Trophoblast cell (in vitro differentiated cells and primary cell): ENCODE results near the gene KIF1B.

Experiments
- DNase-seq, 2 donors: peaks; one replicate each; pipeline ENCODE4 v3.0.0-alpha.2; 2016
- H2AFZ ChIP-seq: 2 replicates; pipeline ENCODE4 v1.6.1; 2013; ENCODE audit warnings: low read length, moderate library complexity, mild to moderate bottlenecking; ENCODE audit not compliant: insufficient read depth, poor library complexity
- H2AK5ac ChIP-seq: 2 replicates; pipeline ENCODE4 v1.6.1; 2013; ENCODE audit warnings: mild to moderate bottlenecking, low read length
- H2BK120ac ChIP-seq: 2 replicates; pipeline ENCODE4 v1.6.1; 2013; ENCODE audit warnings: low read length, mild to moderate bottlenecking, moderate library complexity; ENCODE audit not compliant: insufficient read depth, poor library complexity
- H2BK12ac ChIP-seq: 2 replicates; pipeline ENCODE4 v1.6.1; 2013; ENCODE audit warnings: mild to moderate bottlenecking, low read length, moderate library complexity
- H2BK5ac ChIP-seq: 2 replicates; pipeline ENCODE4 v1.6.1; 2013; ENCODE audit warnings: low read length, low read depth, moderate library complexity, mild to moderate bottlenecking; ENCODE audit not compliant: poor library complexity
- H3K14ac ChIP-seq: 2 replicates; pipeline ENCODE4 v1.6.1; 2013; ENCODE audit warnings: mild to moderate bottlenecking, low read length
- H3K18ac ChIP-seq: 2 replicates; pipeline ENCODE4 v1.6.1; 2013; ENCODE audit warnings: mild to moderate bottlenecking, low read length
- H3K23ac ChIP-seq: 2 replicates; pipeline ENCODE4 v1.6.1; 2013; ENCODE audit warnings: low read length
- H3K27ac ChIP-seq: 2 replicates; pipeline ENCODE4 v1.5.1; 2013; ENCODE audit warnings: low read depth, mild to moderate bottlenecking, inconsistent platforms, low read length, moderate library complexity
- H3K27me3 ChIP-seq: 2 replicates; pipeline ENCODE4 v1.6.1; 2013; ENCODE audit warnings: inconsistent platforms, mild to moderate bottlenecking, low read length, moderate library complexity; ENCODE audit not compliant: insufficient read depth
- H3K36me3 ChIP-seq, 2 experiments: 1 replicate in 1 of 2; 2 replicates in 1 of 2; pipeline ENCODE4 v1.6.1; 2013; ENCODE audit warnings: low read length in 2 of 2, mild to moderate bottlenecking in 2 of 2, moderate library complexity in 1 of 2; ENCODE audit not compliant: insufficient read depth in 2 of 2, control insufficient read depth in 1 of 2
- H3K4ac ChIP-seq: 2 replicates; pipeline ENCODE4 v1.6.1; 2013; ENCODE audit warnings: low read depth, mild to moderate bottlenecking, low read length, moderate library complexity
- H3K4me1 ChIP-seq, 2 experiments: 1 replicate in 1 of 2; 2 replicates in 1 of 2; pipeline ENCODE4 v1.6.1; 2013; ENCODE audit warnings: low read length in 2 of 2, mild to moderate bottlenecking in 2 of 2, moderate library complexity in 1 of 2; ENCODE audit not compliant: insufficient read depth in 2 of 2, control insufficient read depth in 1 of 2
- H3K4me2 ChIP-seq: 2 replicates; pipeline ENCODE4 v1.6.1; 2013; ENCODE audit warnings: inconsistent platforms, mild to moderate bottlenecking, low read length, moderate library complexity
- H3K4me3 ChIP-seq: 2 replicates; pipeline ENCODE4 v1.5.1; 2013; ENCODE audit warnings: mild to moderate bottlenecking, low read depth, low read length, inconsistent platforms
- H3K79me1 ChIP-seq: one replicate; pipeline ENCODE4 v1.6.1; 2013; ENCODE audit warnings: low read length
- H3K79me2 ChIP-seq: 2 replicates; pipeline ENCODE4 v1.6.1; 2013; ENCODE audit warnings: low read length, mild to moderate bottlenecking; ENCODE audit not compliant: control insufficient read depth, insufficient read depth, poor library complexity
- H3K9ac ChIP-seq: 2 replicates; pipeline ENCODE4 v1.6.1; 2013; ENCODE audit warnings: mild to moderate bottlenecking, low read length
- H3K9me3 ChIP-seq: 2 replicates; pipeline ENCODE4 v1.6.1; 2013; ENCODE audit warnings: low read depth, mild to moderate bottlenecking, control low read depth, inconsistent platforms, low read length; ENCODE audit not compliant: insufficient read depth
- H4K12ac ChIP-seq: 2 replicates; pipeline ENCODE4 v1.6.1; 2013; ENCODE audit warnings: low read depth, mild to moderate bottlenecking, low read length, moderate library complexity
- H4K8ac ChIP-seq: 2 replicates; pipeline ENCODE4 v1.6.1; 2013; ENCODE audit warnings: low read depth, mild to moderate bottlenecking, low read length, moderate library complexity
- H4K91ac ChIP-seq: one replicate; pipeline ENCODE4 v1.6.1; 2013; ENCODE audit warnings: low read depth, mild to moderate bottlenecking, low read length, moderate library complexity
- WGBS: extraction: QIAGEN DNeasy Blood & Tissue Kit; methylation state at CpG from one replicate; pipeline ENCODE4 v1.1.7; 2013; ENCODE audit warnings: missing lambda C conversion rate; ENCODE audit not compliant: insufficient read length, insufficient coverage; ENCODE audit errors: extremely low coverage; 5-methylcytosine and 5-hydroxymethylcytosine counted together

The KIF1B gene

GRCh38 chr1:10398278-10398733, 187.9 kb downstream of the KIF1B start:
- Histone ChIP-seq H3K27ac (no peak overlapping the region), H3K79me1 (peaks cover 6% of the 10 kb centered on the region), H3K23ac (no peak overlapping the region), H4K8ac (no peak overlapping the region), H2BK12ac (no peak overlapping the region), H3K36me3 (peaks cover 3 to 8% of the 10 kb centered on the region in 2 experiments), H3K14ac (no peak overlapping the region), H3K79me2 (peaks cover 9% of the 10 kb centered on the region), H3K9ac (peak overlapping the region; percentile 8), H3K27me3 (no peaks in the 10 kb centered on the region), H4K91ac (no peak overlapping the region), H2BK5ac (no peak overlapping the region), H3K4me1 (peaks cover 0 to 9% of the 10 kb centered on the region in 2 experiments), H4K12ac (no peak overlapping the region), H3K4ac (no peak overlapping the region), H3K4me3 (peak overlapping the region; percentile 84), H3K4me2 (peak overlapping the region; percentile 95), H2AK5ac (no peak overlapping the region), H3K9me3 (no peaks in the 10 kb centered on the region), H3K18ac (no peak overlapping the region), H2AFZ (peak overlapping the region; percentile 75), H2BK120ac (no peak overlapping the region)
- WGBS = no CpG with 5 or more reads among the region's 34 CpGs
- no peak for DNase-seq

GRCh38 chr1:10398734-10399443, 188.5 kb downstream of the KIF1B start, which contains the start of gene PGD:
Gene PGD (plus strand): TSS chr1:10399064. CDS start chr1:10399118, 54 bp downstream.
- H2BK12ac ChIP-seq = no peak within 1 kb of the TSS
- peaks cover 3 to 11% of the 10 kb centered on the region in 2 experiments for H3K36me3 ChIP-seq
- peak within 1 kb of the TSS; percentile 90 for H3K27ac ChIP-seq
- peak within 1 kb of the TSS; percentile 49 for H3K4ac ChIP-seq
- H3K4me2 ChIP-seq = peak within 1 kb of the TSS; percentile 95
- H3K9ac ChIP-seq = peak within 1 kb of the TSS; percentile 88
- peak within 1 kb of the TSS; percentile 81 for H3K18ac ChIP-seq
- no peak within 1 kb of the TSS for H2AK5ac ChIP-seq
- peak within 1 kb of the TSS; percentile 11 for H4K91ac ChIP-seq
- peak within 1 kb of the TSS; percentile 68 for H4K12ac ChIP-seq
- peak; percentile 99 for DNase-seq
- H2BK5ac ChIP-seq = peak within 1 kb of the TSS; percentile 82
- peak within 1 kb of the TSS; percentile 81 for H2BK120ac ChIP-seq
- H3K14ac ChIP-seq = peak within 1 kb of the TSS; percentile 79
- peak within 1 kb of the TSS; percentile 80 for H2AFZ ChIP-seq
- H3K9me3 ChIP-seq = no peaks in the 10 kb centered on the region
- peaks cover 6% of the 10 kb centered on the region for H3K79me1 ChIP-seq
- H4K8ac ChIP-seq = peak within 1 kb of the TSS; percentile 87
- H3K27me3 ChIP-seq = no peaks in the 10 kb centered on the region
- H3K4me3 ChIP-seq = peak within 1 kb of the TSS; percentile 91
- H3K4me1 ChIP-seq = peaks cover 0 to 9% of the 10 kb centered on the region in 2 experiments
- H3K79me2 ChIP-seq = peaks cover 9% of the 10 kb centered on the region
- no CpG with 5 or more reads among the region's 76 CpGs for WGBS
- H3K23ac ChIP-seq = no peak within 1 kb of the TSS

DNA sequence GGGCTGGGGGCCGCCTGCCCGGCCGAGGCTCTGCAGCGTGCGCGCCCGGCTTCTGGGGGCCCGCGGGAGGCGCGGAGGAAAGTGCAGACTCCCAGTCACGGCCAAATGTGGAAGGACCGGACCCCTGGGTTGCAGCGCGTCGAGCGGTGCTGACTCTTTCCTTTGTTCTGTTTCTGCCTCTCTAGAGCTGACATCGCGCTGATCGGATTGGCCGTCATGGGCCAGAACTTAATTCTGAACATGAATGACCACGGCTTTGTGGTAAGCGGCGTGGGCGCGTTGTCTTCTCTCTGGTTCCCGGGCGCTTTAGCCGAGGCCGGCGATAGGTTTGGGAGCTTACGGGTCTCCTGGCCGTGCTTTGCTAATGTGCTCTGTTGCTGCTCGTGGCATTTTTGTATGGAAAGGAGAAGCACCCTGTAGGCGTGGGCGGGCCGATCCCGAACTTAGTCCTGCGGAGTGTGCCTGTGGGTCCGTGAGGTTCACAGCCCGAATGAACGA, 189.1 kb downstream of the KIF1B start:
- Histone ChIP-seq H3K27ac (peak overlapping the region; percentile 90), H3K18ac (peak overlapping the region; percentile 81), H3K4me3 (peak overlapping the region; percentile 91), H3K79me2 (peaks cover 9% of the 10 kb centered on the region), H2BK5ac (peak overlapping the region; percentile 82), H2BK120ac (no peak overlapping the region), H2AFZ (peak overlapping the region; percentile 80), H3K4me1 (peaks cover 0 to 9% of the 10 kb centered on the region in 2 experiments), H2AK5ac (no peak overlapping the region), H4K91ac (peak overlapping the region; percentile 11), H3K36me3 (peaks cover 8 to 17% of the 10 kb centered on the region in 2 experiments), H3K9me3 (no peaks in the 10 kb centered on the region), H3K4ac (peak overlapping the region; percentile 49), H4K8ac (peak overlapping the region; percentile 87), H3K27me3 (no peaks in the 10 kb centered on the region), H3K14ac (peak overlapping the region; percentile 58), H3K79me1 (peaks cover 6% of the 10 kb centered on the region), H4K12ac (peak overlapping the region; percentile 68), H2BK12ac (no peak overlapping the region), H3K23ac (no peak overlapping the region), H3K4me2 (peak overlapping the region; percentile 69), H3K9ac (peak overlapping the region; percentile 81)
- no peak for DNase-seq
- no CpG with 5 or more reads among the region's 42 CpGs for WGBS

DNA sequence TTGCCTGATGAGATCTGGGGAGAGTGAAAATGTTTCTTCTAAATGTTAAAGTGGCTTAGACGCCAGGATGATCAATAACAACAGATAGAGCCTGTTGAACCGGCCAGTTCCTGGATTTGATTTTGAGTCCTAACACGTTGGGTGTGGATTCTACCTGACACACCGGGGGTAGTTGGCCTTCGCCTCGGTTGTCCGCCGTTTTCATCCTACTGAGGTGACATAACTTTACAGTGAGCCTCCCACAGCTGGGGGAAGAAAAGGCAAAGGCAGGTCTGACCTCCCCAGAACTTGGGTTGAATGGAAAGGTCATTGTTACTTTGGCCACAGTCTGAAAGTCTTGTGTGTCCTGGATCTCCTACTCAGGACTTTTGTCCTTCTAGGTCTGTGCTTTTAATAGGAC, 189.6 kb downstream of the KIF1B start:
- no peak for DNase-seq
- H3K9ac ChIP-seq = no peak overlapping the region
- no peak overlapping the region for H2BK120ac ChIP-seq
- H4K12ac ChIP-seq = no peak overlapping the region
- no peak overlapping the region for H3K18ac ChIP-seq
- peaks cover 9% of the 10 kb centered on the region for H3K79me2 ChIP-seq
- peak overlapping the region; percentile 49 for H3K4ac ChIP-seq
- no peaks in the 10 kb centered on the region for H3K9me3 ChIP-seq
- peak overlapping the region; percentile 69 for H3K4me2 ChIP-seq
- no CpG with 5 or more reads among the region's 8 CpGs for WGBS
- no peak overlapping the region for H2BK12ac ChIP-seq
- no peak overlapping the region for H4K8ac ChIP-seq
- H2BK5ac ChIP-seq = no peak overlapping the region
- H3K27me3 ChIP-seq = no peaks in the 10 kb centered on the region
- H3K4me3 ChIP-seq = peak overlapping the region; percentile 91
- no peak overlapping the region for H3K27ac ChIP-seq
- peaks cover 6% of the 10 kb centered on the region for H3K79me1 ChIP-seq
- H3K23ac ChIP-seq = no peak overlapping the region
- H3K4me1 ChIP-seq = peaks cover 0 to 9% of the 10 kb centered on the region in 2 experiments
- H3K36me3 ChIP-seq = peaks cover 14 to 22% of the 10 kb centered on the region in 2 experiments
- no peak overlapping the region for H2AK5ac ChIP-seq
- H2AFZ ChIP-seq = no peak overlapping the region
- H3K14ac ChIP-seq = no peak overlapping the region
- no peak overlapping the region for H4K91ac ChIP-seq
